ENCODE results near the gene SYNPO. TPM values are rescaled to one million over a fixed set of nuclear protein-coding genes. Genes with fewer than 3 reads are reported as not detected.

SYNPO gene, protein sequence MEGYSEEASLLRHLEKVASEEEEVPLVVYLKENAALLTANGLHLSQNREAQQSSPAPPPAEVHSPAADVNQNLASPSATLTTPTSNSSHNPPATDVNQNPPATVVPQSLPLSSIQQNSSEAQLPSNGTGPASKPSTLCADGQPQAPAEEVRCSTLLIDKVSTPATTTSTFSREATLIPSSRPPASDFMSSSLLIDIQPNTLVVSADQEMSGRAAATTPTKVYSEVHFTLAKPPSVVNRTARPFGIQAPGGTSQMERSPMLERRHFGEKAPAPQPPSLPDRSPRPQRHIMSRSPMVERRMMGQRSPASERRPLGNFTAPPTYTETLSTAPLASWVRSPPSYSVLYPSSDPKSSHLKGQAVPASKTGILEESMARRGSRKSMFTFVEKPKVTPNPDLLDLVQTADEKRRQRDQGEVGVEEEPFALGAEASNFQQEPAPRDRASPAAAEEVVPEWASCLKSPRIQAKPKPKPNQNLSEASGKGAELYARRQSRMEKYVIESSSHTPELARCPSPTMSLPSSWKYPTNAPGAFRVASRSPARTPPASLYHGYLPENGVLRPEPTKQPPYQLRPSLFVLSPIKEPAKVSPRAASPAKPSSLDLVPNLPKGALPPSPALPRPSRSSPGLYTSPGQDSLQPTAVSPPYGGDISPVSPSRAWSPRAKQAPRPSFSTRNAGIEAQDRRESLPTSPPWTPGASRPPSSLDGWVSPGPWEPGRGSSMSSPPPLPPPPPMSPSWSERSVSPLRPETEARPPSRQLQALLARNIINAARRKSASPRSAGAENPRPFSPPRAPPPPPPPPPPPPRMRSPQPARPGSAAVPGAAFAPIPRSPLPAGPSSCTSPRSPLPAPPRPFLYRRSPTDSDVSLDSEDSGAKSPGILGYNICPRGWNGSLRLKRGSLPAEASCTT
- 100 to 1,000 TPM; 109 to 126 (median 111) TPM for polyA plus RNA-seq (ENCODE audit: insufficient read length in 3 of 3)
- long read RNA-seq, donor 1, full-length matches to known transcripts, result 43 of 51 reads
- long read RNA-seq, donor 1, partial matches to known transcripts, result 8 of 51 reads
- long read RNA-seq, donor 1, other reads (novel, unspliced or antisense), result 0 of 51 reads
- long read RNA-seq, donor 2, full-length matches to known transcripts, result 70 of 106 reads
- long read RNA-seq, donor 2, partial matches to known transcripts, result 28 of 106 reads
- long read RNA-seq, donor 2, other reads (novel, unspliced or antisense), result 8 of 106 reads
- long read RNA-seq, donor 3, full-length matches to known transcripts, result 69 of 106 reads
- long read RNA-seq, donor 3, partial matches to known transcripts, result 29 of 106 reads
- long read RNA-seq, donor 3, other reads (novel, unspliced or antisense), result 8 of 106 reads
- long read RNA-seq, donor 4, full-length matches to known transcripts, result 58 of 72 reads
- long read RNA-seq, donor 4, partial matches to known transcripts, result 9 of 72 reads
- long read RNA-seq, donor 4, other reads (novel, unspliced or antisense), result 5 of 72 reads
- long read RNA-seq, donor 5, full-length matches to known transcripts, result 37 of 52 reads
- long read RNA-seq, donor 5, partial matches to known transcripts, result 10 of 52 reads
- long read RNA-seq, donor 5, other reads (novel, unspliced or antisense), result 5 of 52 reads
- long read RNA-seq, donor 6, full-length matches to known transcripts, result 118 of 185 reads
- long read RNA-seq, donor 6, partial matches to known transcripts, result 54 of 185 reads
- long read RNA-seq, donor 6, other reads (novel, unspliced or antisense), result 13 of 185 reads
- long read RNA-seq, donor 7, full-length matches to known transcripts, result 78 of 252 reads
- long read RNA-seq, donor 7, partial matches to known transcripts, result 156 of 252 reads
- long read RNA-seq, donor 7, other reads (novel, unspliced or antisense), result 18 of 252 reads
- long read RNA-seq, donor 8, full-length matches to known transcripts, result 9 of 22 reads
- long read RNA-seq, donor 8, partial matches to known transcripts, result 5 of 22 reads
- long read RNA-seq, donor 8, other reads (novel, unspliced or antisense), result 8 of 22 reads
- long read RNA-seq, donor 9, full-length matches to known transcripts, result 72 of 214 reads
- long read RNA-seq, donor 9, partial matches to known transcripts, result 133 of 214 reads
- long read RNA-seq, donor 9, other reads (novel, unspliced or antisense), result 9 of 214 reads
- long read RNA-seq, donor 10, full-length matches to known transcripts, result 74 of 110 reads
- long read RNA-seq, donor 10, partial matches to known transcripts, result 26 of 110 reads
- long read RNA-seq, donor 10, other reads (novel, unspliced or antisense), result 10 of 110 reads
- long read RNA-seq, donor 11, full-length matches to known transcripts, result 56 of 112 reads
- long read RNA-seq, donor 11, partial matches to known transcripts, result 47 of 112 reads
- long read RNA-seq, donor 11, other reads (novel, unspliced or antisense), result 9 of 112 reads
- long read RNA-seq, donor 12, full-length matches to known transcripts, result 105 of 159 reads
- long read RNA-seq, donor 12, partial matches to known transcripts, result 44 of 159 reads
- long read RNA-seq, donor 12, other reads (novel, unspliced or antisense), result 10 of 159 reads
- long read RNA-seq, donor 13, full-length matches to known transcripts, result 65 of 104 reads
- long read RNA-seq, donor 13, partial matches to known transcripts, result 29 of 104 reads
- long read RNA-seq, donor 13, other reads (novel, unspliced or antisense), result 10 of 104 reads
- long read RNA-seq, donor 14, full-length matches to known transcripts, result 122 of 222 reads
- long read RNA-seq, donor 14, partial matches to known transcripts, result 79 of 222 reads
- long read RNA-seq, donor 14, other reads (novel, unspliced or antisense), result 21 of 222 reads
- long read RNA-seq, donor 15, full-length matches to known transcripts, result 56 of 78 reads
- long read RNA-seq, donor 15, partial matches to known transcripts, result 11 of 78 reads
- long read RNA-seq, donor 15, other reads (novel, unspliced or antisense), result 11 of 78 reads
- long read RNA-seq, donor 16, full-length matches to known transcripts, result 78 of 111 reads
- long read RNA-seq, donor 16, partial matches to known transcripts, result 18 of 111 reads
- long read RNA-seq, donor 16, other reads (novel, unspliced or antisense), result 15 of 111 reads

GRCh38 chr5:150640311-150641005 lies at the start of gene SYNPO:
SYNPO (plus strand) TSS chr5:150640660; CDS start chr5:150648276, 7,616 bp downstream.
- DNase-seq, result no peak

- DNase-seq, result peak; percentile 66
These were observed 49.3 kb upstream of the SYNPO start for GRCh38 chr5:150590979-150591695.

DNA sequence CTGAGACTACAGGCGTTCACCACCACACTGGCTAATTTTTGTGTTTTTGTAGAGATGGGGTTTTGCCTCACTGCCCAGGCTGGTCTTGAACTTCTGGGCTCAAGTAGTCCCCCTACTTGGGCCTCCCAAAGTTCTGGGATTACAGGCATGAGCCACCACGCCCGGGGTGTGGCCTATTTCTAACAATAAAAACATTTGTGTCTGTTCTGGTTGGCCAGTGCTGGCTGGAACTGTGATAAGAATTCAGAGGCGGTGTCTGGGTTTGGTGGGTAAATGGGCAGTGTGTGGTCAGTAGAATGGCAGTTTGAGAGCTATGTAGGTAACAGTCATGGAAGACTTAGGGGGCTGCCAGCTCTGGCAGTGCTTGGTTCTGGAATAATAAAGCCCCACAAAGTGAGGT lies 46.9 kb upstream of the SYNPO start:
- DNase-seq, result no peak

DNA sequence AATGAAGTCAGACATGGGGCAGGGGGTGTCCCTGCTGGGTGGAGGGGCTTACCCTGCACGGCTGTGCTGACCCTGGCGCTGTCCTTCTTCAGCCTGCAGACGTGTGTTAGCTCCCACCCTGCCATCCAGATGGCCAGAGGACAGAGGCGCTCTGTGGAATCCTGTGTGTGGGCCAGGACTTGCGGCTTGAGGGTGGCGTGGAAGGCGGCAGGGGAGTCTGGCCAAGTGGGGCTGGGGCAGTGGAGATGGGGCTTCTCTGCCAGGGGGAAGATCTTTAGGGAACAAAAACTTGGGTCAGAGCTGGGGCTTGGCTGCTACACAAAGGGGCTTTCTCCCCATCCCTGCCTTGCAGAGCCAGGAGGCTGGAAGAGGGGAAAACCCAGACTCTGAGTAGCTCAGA lies 46.5 kb upstream of the SYNPO start:
- DNase-seq, result no peak

- DNase-seq, result no peak
These were observed 44.9 kb upstream of the SYNPO start for GRCh38 chr5:150595466-150596031.

DNA sequence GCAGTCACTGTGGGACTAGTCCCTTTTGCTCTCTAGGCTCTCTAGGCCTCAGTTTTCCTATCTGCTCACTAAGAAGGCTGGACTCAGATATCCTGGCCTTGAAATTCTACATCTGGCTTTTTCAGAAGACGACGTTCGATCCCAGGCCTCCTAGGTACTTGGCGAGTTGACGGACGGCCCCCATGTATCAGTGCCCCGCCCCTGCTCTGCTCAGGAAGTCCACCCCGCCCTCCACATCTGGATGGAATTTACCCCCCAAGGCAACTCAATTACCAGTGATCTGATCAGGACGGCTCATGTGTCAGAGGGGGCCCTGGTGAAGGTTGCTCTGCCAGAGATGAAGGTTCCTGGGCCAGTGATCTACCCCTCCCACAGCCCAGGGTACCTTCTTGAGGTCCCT lies 44.1 kb upstream of the SYNPO start:
- no peak for DNase-seq

DNA sequence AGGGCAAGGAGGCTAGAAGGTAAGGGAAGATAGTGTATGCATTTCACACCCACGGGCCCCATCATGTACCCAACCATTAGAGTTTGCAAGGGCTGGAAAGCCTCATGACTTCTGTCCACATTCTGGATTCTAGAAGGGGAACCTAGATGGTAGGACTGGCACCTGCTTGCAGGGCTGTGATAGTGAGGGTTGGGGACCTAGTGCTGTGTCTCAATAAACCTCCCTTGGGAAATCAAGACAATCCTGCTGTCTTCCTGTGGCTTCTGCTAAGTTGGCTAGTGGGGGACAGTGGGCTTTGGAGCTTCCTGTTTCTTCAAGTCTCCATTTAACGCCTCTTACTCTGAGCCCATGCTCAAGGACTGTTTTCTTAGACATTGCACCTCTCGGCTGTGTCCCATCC lies 43.6 kb upstream of the SYNPO start:
- no peak for DNase-seq

DNA sequence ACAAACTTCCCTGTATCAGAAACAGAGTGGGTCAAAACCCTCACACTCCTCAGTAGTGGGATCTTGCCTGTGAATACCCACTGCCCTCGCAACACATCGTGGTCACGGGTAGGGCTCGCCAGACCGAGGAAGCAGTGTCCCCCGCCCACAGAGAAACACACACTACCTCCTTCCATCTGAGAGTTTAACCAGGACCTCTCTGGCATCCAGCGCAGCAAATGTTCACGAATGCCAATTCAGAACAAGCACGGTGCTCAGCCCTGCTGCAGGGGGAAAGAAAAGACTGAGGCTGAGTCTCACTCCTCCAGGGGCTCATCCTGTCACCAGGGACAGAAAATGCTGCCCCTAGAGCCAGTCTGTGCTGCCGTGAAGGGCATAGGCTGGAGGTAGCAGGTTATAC lies 42.5 kb upstream of the SYNPO start:
- no peak for DNase-seq

- no peak for DNase-seq
These were observed 41.6 kb upstream of the SYNPO start for GRCh38 chr5:150598821-150599273.

DNA sequence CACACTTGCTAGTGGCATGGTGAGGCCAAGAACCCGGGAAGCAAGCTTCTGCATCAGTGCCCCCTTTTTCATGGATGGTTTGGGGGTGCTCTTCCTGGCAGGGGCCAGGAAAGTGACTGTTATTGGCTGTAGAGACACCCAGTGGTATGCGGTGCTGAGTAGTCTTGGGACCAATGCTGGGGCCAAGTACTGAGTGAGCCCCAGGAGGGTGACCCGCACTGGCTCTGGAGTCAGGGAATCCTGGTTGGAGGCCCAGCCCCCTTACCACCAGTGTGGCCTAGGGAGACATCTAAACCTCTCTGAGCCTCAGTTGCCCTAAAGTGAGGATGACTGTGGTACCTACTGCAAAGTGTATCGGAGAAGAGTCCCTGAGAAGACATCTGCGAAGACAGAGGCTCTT lies 41.2 kb upstream of the SYNPO start:
- no peak for DNase-seq

DNA sequence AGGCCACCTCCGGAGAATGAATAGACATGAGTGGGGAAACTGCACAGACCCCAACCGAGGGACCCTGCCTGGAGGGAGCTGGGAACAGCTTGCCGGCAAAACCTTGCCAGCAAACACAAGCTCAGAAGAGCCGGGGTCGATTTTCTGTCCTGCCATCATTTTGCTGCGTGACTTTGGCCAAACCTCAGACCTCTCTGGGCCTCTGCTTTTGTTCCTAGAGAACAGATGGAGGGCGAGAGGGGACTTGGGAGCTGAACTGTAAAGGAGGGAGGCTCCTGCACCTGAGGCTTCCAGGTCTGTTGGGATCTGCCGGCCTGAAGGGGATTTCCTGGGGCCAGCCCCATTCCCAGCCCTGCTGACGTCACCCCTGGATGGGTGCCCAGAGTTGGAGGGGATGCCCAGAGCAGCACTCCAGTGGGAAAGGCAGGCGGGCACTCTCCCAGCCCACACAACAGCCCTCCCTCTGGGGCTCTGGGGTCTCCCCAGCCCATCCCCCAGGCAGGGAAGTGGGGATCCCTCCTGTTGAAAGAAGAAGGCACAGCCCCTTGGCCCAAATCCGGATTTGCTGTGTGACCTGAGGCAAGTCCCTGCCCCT lies 40.4 kb upstream of the SYNPO start:
- DNase-seq, result no peak

DNA sequence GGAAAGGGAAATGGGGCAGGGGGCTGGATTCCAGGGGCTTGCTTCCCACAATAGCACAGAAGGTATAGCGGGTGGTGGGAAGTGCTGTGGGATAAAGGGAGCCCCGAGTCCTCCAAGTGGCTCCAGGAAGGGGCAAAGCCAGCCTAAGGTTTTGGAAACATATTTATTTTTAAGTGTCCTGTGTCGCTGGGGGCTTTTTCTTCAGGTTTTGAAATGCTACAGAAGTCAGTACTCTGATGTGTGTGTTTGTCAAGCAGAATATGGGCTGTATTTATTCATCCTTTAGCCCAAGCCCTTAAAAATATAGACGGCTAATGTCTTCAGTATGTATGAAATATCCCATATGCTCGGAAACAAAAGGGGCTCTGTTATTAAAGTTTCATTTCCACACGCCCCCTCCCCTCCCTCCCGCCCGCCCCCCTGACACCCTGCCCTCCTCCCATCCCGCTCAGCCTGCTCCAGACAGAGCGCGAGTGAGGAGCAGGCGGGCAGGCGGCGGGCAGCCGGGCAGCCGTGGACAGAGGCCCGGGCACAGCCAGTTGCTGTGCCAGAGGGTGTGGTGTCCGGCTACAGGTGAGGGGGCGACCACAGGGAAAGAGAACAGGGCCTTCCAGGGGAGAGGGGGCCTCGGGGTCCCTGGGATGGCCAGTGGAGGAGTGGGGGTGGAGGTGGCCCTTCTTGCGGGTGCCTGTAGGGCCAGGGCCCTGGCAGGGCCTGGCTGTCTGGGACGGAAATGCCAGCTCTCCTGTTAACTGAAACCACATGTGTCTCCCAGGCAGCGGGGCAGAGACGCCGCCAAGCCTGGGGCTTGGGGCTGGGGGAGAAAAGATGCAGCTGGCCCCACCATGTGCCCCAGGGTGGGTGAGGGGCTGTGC lies 39.6 kb upstream of the SYNPO start:
- no peak for DNase-seq

DNA sequence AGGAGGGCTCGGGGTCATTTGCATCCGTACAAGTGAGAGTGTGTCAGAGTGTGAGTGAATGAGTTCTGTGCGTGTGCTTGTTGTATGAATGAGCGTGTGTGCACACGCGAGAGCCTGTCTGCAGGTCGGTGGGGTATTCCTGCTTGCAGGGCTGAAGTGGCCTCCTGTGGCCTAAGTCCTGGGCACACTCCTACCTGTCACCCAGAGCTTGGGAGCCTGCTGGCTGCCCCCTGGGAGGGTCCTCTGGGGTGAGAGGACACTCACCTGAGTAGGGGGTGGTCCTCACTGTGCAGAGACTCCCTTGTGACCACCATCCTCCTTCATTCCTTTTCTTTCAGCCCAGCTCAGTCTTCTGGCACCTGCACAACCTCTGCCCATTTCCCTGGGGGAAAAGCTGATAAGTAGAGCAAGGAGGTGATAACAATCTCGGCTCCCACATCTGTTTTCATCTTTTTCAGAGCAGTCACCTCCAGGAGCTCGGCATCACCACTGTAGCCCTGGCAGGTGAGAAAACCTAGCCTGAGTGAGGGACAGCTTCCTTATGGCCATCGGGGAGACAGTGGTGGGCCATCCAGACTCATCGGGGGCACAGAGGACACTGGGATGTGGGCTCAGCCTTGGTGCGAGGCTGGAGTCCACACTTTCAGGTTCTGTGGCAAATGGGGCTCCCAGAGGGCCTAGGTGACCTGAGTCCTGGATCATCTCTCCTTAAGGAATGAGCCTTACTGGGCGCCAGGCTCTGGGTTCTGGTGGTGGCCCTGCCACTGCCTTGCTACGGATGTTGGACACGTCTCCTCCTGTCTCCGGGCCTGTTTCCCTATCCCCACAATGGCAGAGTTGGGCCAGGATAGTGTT lies 38.7 kb upstream of the SYNPO start:
- no peak for DNase-seq

DNA sequence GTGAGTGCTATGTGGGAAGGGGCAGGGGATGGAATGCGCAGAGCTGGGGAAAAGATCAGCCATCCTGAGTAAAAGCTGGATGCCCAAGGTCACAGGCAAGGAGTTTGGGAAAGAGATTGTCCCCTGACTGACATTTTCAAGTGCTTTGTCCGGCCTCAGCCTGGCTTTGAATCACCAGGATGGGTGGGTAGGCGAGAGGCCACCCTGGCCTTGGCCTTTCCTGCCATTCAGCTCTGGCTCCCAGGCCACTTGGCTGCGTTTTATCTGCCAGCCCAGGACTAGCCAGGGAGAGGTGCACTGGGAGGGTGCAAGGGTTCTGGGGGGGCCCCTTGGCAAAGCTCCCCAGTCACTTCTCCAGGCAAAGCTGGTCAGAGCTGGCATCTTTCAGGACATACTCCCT lies 37.4 kb upstream of the SYNPO start:
- no peak for DNase-seq
